Measurements from ENCODE around the gene CSTF2T. TPM values are rescaled to one million over a fixed set of nuclear protein-coding genes. Genes with fewer than 3 reads are reported as not detected.

Gene CSTF2T
- total RNA-seq, 1 experiment from 2014 or later = 22.2 TPM

GRCh38 chr10:51745397-51745796, 46.0 kb upstream of the CSTF2T start:
- DNase-seq (ENCODE audit: low spot score) = no peak
- intact Hi-C loops (cut with micrococcal nuclease; ENCODE audit: unreplicated experiment) = no loop called here
- no peak for TF ChIP-seq CTCF (conservative IDR thresholded peaks at IDR 0.05; ENCODE audit: low read depth, low read length)
- TF ChIP-seq EZH2 (IDR thresholded peaks at IDR 0.05; ENCODE audit: borderline replicate concordance, low read depth, low read length, poor library complexity, severe bottlenecking) = no peak
- H3K27ac ChIP-seq (ENCODE audit: low read depth, low read length, poor library complexity, severe bottlenecking) = no peak overlapping the region
- no TSS peak for BruUV-seq (replicated peaks)
- no peaks in the 10 kb centered on the region for H3K9me3 ChIP-seq (ENCODE audit: low read depth, low read length, poor library complexity, severe bottlenecking)
- no peaks in the 10 kb centered on the region for H3K4me1 ChIP-seq (ENCODE audit: insufficient read depth, low read length, poor library complexity, severe bottlenecking)
- ChIA-PET POLR2A (ENCODE audit: low non-redundant PET) (no interaction called here), CTCF (no interaction called here)
- no peak overlapping the region for H3K4me3 ChIP-seq (ENCODE audit: low read depth, low read length, poor library complexity, severe bottlenecking)
- H3K36me3 ChIP-seq (ENCODE audit: insufficient read depth, low read length, poor library complexity, severe bottlenecking) = no peaks in the 10 kb centered on the region
- no peaks in the 10 kb centered on the region for H3K27me3 ChIP-seq (replicated peaks; ENCODE audit: insufficient read depth, low read depth, low read length, poor library complexity)

- no peak overlapping the region for H3K27ac ChIP-seq (ENCODE audit: low read depth, low read length, poor library complexity, severe bottlenecking)
- no peaks in the 10 kb centered on the region for H3K9me3 ChIP-seq (ENCODE audit: low read depth, low read length, poor library complexity, severe bottlenecking)
- intact Hi-C loops (cut with micrococcal nuclease; ENCODE audit: unreplicated experiment) = no loop called here
- no TSS peak for BruUV-seq (replicated peaks)
- POLR2A ChIA-PET (ENCODE audit: low non-redundant PET) = no interaction called here
- H3K4me1 ChIP-seq (ENCODE audit: insufficient read depth, low read length, poor library complexity, severe bottlenecking) = no peaks in the 10 kb centered on the region
- no peak for DNase-seq (ENCODE audit: low spot score)
- H3K4me3 ChIP-seq (ENCODE audit: low read depth, low read length, poor library complexity, severe bottlenecking) = no peak overlapping the region
- CTCF ChIA-PET = no interaction called here
- no peaks in the 10 kb centered on the region for H3K36me3 ChIP-seq (ENCODE audit: insufficient read depth, low read length, poor library complexity, severe bottlenecking)
- TF ChIP-seq CTCF (conservative IDR thresholded peaks at IDR 0.05; ENCODE audit: low read depth, low read length) (no peak), EZH2 (IDR thresholded peaks at IDR 0.05; ENCODE audit: borderline replicate concordance, low read depth, low read length, poor library complexity, severe bottlenecking) (no peak)
- H3K27me3 ChIP-seq (replicated peaks; ENCODE audit: insufficient read depth, low read depth, low read length, poor library complexity) = no peaks in the 10 kb centered on the region
Measured at GRCh38 chr10:51744235-51745000, 45.0 kb upstream of the CSTF2T start.

GRCh38 chr10:51743146-51743545, 43.8 kb upstream of the CSTF2T start:
- no TSS peak for BruUV-seq (replicated peaks)
- ChIA-PET POLR2A (ENCODE audit: low non-redundant PET) (no interaction called here), CTCF (no interaction called here)
- Histone ChIP-seq H3K27ac (ENCODE audit: low read depth, low read length, poor library complexity, severe bottlenecking) (no peak overlapping the region), H3K27me3 (replicated peaks; ENCODE audit: insufficient read depth, low read depth, low read length, poor library complexity) (no peaks in the 10 kb centered on the region), H3K4me1 (ENCODE audit: insufficient read depth, low read length, poor library complexity, severe bottlenecking) (no peaks in the 10 kb centered on the region), H3K9me3 (ENCODE audit: low read depth, low read length, poor library complexity, severe bottlenecking) (no peaks in the 10 kb centered on the region), H3K4me3 (ENCODE audit: low read depth, low read length, poor library complexity, severe bottlenecking) (no peak overlapping the region), H3K36me3 (ENCODE audit: insufficient read depth, low read length, poor library complexity, severe bottlenecking) (no peaks in the 10 kb centered on the region)
- DNase-seq (ENCODE audit: low spot score) = peak; percentile 3
- no peak for TF ChIP-seq CTCF (conservative IDR thresholded peaks at IDR 0.05; ENCODE audit: low read depth, low read length)
- no peak for TF ChIP-seq EZH2 (IDR thresholded peaks at IDR 0.05; ENCODE audit: borderline replicate concordance, low read depth, low read length, poor library complexity, severe bottlenecking)
- intact Hi-C loops (cut with micrococcal nuclease; ENCODE audit: unreplicated experiment) = no loop called here

Measured in A673 (cell line).